ENCODE measurements around the gene DLST.

DNA sequence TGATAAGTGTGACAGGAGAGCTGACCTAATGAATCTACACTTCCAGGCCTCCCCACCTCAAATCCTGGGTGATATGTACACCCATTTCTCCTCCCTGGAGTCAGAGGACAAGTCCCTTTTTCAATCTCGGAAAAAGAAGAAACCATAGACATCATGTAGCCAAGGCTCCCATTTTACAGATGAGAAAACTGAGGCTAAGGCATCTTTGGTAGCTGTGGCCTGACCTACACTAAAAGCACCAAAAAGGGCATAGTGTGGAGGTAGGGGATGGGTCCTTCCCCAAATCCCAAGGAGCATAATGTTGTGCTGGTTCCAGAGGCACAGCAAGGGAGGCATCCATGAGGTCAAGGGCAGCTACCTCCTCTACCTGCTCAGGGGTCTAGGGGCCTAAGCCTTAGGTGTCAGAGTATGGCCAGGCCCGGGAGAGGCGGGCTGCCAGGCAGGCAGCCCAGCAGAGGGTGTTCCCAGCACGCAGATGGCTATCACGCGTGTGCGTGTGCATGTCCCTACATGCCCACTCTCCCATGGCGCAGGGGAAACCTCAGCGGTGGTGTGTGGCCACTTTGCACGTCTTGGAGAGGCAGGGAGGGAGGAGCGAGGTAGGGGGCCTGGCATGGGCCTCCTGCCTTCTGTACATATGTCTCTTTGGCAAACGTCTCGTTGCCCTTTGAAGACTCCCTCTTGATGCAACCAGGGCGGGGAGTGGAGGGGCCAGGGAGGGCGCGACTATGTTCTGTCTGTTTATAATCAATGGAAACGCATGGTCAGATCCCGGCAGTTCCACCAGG, 71.2 kb downstream of the DLST start:
- TF ChIP-seq, protein P1, sequence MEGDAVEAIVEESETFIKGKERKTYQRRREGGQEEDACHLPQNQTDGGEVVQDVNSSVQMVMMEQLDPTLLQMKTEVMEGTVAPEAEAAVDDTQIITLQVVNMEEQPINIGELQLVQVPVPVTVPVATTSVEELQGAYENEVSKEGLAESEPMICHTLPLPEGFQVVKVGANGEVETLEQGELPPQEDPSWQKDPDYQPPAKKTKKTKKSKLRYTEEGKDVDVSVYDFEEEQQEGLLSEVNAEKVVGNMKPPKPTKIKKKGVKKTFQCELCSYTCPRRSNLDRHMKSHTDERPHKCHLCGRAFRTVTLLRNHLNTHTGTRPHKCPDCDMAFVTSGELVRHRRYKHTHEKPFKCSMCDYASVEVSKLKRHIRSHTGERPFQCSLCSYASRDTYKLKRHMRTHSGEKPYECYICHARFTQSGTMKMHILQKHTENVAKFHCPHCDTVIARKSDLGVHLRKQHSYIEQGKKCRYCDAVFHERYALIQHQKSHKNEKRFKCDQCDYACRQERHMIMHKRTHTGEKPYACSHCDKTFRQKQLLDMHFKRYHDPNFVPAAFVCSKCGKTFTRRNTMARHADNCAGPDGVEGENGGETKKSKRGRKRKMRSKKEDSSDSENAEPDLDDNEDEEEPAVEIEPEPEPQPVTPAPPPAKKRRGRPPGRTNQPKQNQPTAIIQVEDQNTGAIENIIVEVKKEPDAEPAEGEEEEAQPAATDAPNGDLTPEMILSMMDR (IDR thresholded peaks at IDR 0.05; ENCODE audit: insufficient read depth, low read length): no peak
- TF ChIP-seq, protein P2, sequence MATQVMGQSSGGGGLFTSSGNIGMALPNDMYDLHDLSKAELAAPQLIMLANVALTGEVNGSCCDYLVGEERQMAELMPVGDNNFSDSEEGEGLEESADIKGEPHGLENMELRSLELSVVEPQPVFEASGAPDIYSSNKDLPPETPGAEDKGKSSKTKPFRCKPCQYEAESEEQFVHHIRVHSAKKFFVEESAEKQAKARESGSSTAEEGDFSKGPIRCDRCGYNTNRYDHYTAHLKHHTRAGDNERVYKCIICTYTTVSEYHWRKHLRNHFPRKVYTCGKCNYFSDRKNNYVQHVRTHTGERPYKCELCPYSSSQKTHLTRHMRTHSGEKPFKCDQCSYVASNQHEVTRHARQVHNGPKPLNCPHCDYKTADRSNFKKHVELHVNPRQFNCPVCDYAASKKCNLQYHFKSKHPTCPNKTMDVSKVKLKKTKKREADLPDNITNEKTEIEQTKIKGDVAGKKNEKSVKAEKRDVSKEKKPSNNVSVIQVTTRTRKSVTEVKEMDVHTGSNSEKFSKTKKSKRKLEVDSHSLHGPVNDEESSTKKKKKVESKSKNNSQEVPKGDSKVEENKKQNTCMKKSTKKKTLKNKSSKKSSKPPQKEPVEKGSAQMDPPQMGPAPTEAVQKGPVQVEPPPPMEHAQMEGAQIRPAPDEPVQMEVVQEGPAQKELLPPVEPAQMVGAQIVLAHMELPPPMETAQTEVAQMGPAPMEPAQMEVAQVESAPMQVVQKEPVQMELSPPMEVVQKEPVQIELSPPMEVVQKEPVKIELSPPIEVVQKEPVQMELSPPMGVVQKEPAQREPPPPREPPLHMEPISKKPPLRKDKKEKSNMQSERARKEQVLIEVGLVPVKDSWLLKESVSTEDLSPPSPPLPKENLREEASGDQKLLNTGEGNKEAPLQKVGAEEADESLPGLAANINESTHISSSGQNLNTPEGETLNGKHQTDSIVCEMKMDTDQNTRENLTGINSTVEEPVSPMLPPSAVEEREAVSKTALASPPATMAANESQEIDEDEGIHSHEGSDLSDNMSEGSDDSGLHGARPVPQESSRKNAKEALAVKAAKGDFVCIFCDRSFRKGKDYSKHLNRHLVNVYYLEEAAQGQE (IDR thresholded peaks at IDR 0.05; ENCODE audit: insufficient replicate concordance, low read depth): no peak

Measured in HL-60 (cell line).